HG02623 (cell line): Measurements from ENCODE around the gene CLIP2.
"Not testable (repeated sequence)": the region's sequence is repeated elsewhere in the genome, so short reads cannot be mapped to it uniquely, and the experiment has no call there.

Source experiments
- ATAC-seq: cut with Tn5 transposase; IDR thresholded peaks from one replicate; pipeline ENCODE4 v1.9.1; 2021; ENCODE audit warnings: moderate library complexity; ENCODE audit not compliant: unreplicated experiment

CLIP2 gene

DNA sequence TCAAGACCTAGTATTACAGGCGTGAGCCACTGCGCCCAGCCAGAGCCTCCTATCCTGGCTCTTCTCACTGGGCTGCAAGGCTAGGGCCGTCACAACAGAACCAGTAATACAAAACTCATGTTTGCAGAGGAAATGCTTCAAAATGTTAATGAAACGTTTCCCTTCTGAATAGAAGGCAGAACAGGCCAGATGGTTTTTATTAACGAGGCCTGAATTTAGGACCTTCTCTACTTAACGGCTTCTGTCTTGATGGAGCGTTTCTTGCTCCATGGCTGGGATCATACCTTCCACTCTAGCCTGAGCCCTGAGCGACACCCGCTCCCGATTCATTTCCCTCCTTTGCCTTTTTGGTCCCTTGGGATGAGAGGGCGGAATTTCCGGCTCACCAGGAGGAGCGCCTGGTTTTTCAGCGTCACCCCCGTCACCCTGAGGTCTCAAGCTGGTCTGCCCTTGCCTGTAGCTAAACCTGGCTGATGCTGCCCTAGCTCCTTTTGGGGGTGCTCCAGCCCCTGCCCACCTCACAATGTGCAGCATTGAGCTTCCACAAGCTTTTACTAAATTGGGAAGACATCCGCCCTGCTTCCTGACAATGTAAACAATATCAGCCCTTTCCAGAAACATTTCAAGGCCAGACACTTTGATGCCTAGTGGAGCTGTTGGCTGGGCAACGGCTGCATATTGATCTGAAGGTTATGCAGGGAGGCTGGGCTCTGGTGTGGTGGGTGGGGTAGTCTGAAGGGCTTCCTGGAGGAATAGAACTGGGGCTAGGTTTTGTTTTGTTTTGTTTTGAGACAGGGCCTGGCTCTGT, 5.2 kb downstream of the CLIP2 start:
- no peak for ATAC-seq

GRCh38 chr7:74297516-74298233, 8.5 kb downstream of the CLIP2 start:
- no peak for ATAC-seq

DNA sequence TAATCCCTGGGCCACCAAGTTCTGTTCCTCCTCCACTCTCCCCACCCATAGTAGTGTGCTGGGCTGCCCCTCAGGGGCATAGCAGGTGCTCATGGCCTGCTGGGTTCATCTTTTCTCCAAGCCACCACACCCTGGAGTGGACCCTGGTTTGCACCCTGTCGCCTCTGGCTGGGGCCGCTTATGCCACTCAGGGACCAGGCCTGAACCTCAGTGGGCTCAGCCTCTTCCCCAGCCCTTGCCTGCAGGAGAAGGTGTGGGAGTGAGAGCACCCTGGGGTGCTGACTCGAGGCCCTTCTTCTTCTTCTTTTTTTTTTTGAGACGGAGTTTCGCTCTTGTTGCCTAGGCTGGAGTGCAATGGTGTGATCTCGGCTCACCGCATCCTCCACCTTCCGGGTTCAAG, 10.2 kb downstream of the CLIP2 start:
- no peak for ATAC-seq

DNA sequence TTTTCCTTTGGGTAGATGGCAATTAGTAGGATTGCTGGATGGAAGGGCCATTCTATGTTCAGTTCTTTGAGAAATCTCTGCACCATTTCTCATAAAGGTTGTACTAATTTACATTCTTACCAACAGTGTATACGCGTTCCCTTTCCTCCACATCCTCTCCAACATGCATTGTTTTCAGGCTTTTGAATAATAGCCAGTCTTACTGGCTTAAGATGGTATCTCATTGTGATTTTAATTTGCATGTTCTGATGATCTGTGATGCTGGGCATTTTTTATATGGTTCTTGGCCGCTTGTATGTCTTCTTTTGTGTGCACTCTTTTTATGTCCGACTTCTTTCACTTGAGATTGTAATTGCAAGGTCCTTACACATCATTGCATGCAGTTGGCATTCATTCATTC, 11.7 kb downstream of the CLIP2 start:
- no peak for ATAC-seq

- no peak for ATAC-seq
These were observed 13.6 kb downstream of the CLIP2 start for GRCh38 chr7:74302745-74303221.

- ATAC-seq: no peak
These were observed 15.3 kb downstream of the CLIP2 start for GRCh38 chr7:74304550-74304949.

DNA sequence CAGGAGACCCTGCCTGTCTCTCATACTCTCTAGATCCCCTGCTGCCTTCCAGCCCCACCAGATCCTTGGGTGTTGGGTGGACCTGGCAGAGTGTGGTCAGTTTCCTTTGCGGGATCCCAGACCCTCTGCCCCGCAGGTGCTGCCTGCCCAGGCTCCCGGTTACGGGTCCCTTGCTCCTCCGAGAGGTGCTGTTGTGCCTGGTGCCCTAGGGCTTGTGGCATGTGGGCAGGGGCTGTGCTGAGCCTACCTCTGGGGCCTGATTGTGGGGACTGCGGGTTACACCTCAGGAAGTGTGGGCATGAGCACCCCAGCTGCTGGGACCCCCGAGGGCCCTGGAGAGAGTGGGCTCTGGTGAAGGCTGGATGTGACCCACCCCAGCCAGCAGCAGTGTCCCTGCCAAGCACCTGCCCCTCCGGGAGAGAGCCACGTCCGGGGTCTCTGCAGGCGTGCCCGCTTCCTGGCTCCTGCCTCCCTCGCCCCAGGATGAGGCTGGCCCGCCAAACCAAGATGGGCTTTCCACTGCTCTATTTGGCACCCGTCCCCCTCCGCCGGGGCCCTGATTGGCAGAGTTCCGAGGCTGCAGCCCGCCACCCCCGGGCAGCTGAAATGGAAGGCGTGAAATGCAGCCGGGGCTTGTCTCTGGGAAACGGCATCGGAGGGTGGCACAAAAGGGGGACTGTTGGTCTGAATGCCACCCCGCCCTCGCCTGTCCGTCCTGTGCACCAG, 17.0 kb downstream of the CLIP2 start:
- no peak for ATAC-seq

DNA sequence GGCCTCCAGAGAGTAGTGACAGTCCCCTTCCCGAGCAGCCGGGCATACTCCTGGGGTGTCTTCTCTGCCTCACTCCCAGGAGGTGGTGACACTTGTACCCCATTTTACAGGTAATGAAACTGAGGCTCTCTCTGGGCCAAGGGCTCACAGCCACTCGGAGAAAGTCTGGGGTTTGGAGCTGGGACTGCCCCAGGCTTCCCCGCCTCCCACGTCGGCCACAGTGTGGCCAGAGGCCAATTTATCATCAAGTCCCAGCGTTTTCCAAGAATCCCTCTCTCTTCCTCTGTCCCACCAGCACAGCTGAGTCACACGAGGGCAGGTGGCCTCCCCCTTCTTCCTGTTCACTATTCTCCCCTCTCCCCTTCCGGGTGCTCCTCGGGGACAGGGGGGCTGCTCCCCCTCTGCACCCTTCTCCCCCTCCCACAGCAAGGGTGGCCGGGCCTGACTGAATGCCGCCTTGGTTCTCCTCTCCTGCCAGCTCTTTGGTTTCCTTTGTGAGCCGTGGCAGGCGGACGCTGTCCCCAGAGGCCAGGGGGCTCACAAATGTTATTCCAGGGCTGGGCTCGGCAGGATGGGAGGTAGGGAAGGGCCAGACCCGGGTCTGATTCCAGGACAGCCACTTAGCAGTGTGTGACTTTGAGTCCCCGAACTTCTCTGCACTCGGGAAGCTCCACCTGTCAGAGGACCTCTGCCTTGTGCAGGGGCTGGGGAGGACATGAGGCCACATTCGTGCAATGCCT, 17.7 kb downstream of the CLIP2 start:
- no peak for ATAC-seq

DNA sequence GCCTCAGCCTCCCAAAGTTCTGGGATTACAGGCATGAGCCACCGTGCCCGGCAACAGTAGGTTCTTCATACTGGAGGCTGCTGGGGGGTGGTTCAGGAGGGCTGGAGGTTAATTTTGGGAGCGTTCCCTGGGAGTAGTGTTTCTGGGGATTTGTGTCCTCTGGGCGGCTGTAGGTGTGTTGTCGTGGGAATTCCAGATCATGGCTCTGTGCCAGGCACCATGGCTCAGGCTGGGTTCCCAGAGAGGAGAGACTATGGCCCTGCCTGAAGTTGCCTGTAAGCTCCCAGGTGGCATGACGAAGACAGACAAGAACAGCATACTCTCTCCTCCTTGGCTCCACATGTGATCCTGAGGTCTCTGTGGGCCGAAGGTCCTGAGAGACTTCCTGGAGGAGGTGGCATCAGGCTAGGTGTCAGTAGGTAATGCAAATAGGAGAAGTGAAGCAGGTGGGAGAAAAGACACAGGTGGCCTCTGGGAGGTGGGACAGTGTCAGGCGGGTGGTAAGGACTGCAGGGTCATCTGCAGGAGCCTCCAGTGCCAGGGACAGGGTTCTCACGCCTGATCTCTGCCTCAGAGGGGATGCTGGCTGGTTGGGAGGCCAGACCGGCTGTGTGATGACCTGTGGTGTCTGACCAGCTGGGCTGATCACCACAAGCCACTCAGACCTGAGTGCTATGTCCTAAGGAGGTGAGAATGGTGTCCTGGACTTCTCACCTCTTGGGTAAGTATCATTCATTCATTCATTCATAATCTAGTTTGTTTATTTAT, 18.7 kb downstream of the CLIP2 start:
- ATAC-seq: no peak

- ATAC-seq: no peak
These were observed 20.0 kb downstream of the CLIP2 start for GRCh38 chr7:74309181-74309580.

DNA sequence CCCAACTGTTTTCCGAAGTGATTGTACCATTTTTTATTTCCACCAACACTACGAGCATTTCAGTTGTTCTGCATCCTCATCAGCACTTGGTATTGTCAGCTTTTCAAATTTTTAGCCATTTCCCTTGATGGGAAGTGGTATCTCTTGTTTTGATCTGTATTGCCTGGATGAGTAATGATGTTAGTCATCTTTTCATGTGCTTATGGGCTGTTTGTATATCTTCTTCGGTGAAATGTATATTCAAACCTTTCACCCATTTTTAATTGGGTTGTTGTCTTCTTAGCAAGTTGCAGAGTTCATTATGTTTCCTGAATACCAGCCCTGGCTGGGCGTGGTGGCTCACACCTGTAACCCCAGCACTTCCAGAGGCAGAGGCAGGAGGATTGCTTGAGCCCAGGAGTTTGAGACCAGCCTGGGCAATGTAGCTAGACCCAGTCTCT, 22.1 kb downstream of the CLIP2 start:
- ATAC-seq: no peak

DNA sequence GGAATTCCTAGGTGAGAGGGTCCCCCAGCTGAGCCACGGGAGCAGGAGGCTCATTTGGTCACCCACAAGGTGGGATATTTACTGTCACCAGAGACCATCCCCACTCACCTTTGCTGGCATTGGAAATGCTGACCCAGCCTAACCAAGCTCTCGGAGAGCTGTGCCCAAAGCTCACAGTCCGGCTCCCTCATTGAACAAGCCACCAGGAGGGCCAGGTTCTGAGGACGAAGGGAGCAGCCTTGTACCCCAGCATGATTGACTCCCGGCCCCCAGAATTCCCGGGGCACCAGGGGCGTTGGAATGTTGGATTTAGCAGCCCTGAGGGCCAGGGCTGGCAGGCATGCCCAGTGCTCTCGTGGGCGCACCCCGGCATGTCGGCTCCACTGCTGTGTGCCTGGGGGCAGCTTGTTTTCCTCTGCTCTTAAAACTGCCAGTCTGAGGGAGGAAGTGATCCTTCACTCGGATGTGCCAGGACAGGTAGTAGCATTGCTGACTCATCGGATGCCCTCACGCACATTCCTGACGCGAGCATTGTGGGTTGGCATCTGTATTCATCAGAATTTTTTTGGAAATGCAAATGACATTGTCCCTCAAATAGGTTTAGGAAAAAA, 23.3 kb downstream of the CLIP2 start:
- no peak for ATAC-seq

DNA sequence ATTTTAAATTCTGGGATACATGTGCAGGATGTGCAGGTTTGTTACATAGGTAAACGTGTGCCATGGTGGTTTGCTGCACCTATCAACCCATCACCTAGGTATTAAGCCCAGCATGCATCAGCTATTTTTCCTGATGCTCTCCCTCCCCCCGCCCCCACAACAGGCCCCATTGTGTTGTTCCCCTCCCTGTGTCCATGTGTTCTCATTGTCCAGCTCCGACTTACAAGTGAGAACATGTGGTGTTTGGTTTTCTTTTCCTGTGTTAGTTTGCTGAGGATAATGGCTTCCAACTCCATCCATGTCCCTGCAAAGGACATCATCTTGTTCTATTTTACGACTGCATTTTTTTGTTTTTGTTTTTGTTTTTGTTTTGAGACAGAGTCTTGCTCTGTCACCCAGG, 26.7 kb downstream of the CLIP2 start:
- ATAC-seq: not testable (repeated sequence)

DNA sequence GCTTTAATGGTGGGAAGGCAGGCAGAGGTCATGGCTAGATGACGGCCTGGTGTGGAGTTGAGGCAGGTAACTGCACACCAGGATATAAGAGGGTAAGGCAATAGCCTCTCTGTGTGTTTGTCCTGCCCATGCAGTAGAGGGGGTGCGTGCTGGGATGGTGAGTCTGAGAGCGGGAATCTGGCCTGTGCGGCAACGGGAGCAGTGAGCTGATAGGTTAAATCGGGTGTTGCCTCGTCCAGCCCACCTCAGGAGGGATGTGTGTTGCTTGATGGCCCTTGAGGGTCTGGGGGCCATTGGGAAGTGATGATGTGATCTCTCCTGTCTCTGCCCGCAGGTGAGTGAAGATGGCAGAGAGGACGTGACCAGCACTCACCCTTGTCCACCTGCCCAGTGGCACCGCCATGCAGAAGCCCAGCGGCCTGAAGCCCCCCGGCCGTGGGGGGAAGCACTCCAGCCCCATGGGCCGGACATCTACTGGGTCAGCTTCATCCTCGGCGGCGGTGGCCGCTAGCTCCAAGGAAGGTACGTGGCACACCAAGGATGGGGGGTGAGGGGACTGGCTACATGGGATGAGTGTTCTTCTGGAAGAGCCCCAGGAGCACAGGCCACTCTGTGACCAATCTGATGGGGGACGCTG, 28.1 kb downstream of the CLIP2 start:
- no peak for ATAC-seq

GRCh38 chr7:74318043-74318442, 28.8 kb downstream of the CLIP2 start:
- ATAC-seq: no peak

DNA sequence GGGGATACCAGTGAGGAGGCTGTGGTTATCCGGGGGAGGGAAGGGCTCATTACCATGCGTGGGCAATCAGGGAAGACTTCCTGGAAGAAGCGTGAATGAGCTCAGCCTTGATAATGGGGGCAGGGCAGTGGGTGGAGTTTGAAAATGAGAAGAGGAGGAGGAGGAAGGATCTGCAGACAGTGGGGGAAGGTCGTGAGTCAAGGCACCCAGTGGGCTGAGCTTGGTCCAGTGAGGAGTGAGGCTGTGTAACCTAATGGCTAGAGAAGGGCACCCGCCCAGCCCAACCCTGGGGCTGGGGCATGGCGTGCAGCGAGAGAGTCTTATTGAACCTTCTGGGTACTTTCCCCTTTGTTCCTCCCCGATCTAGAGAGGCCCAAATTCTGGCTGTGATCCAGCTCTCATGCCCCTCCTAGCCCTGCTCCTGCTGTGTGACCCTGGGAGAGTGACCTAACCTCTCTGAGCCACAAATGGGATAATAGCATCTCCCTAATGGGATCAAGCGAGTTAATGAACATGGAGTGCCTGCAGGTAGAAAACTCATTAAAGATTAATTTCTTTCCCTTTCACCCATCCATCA, 31.5 kb downstream of the CLIP2 start:
- ATAC-seq: no peak

- ATAC-seq: not testable (repeated sequence)
These were observed 33.7 kb downstream of the CLIP2 start for GRCh38 chr7:74322892-74323291.

GRCh38 chr7:74324531-74325209, 35.5 kb downstream of the CLIP2 start:
- no peak for ATAC-seq
